Mesothelial cell of epicardium (in vitro differentiated cells): ENCODE data around the gene TNFRSF14. TPM values are rescaled to one million over a fixed set of nuclear protein-coding genes. Genes with fewer than 3 reads are reported as not detected.

Experiments
- DNase-seq, 2 experiments: peaks; one replicate each; pipeline ENCODE4 v3.0.0; 2021; ENCODE audit warnings: low spot score in 2 of 2; ENCODE audit not compliant: unreplicated experiment in 2 of 2
- H3K27ac Mint-ChIP-seq: 2 replicates; pipeline ENCODE4 v1.8.0; 2021; ENCODE audit warnings: mixed read lengths
- H3K27me3 Mint-ChIP-seq: 2 replicates; pipeline ENCODE4 v1.8.0; 2021; ENCODE audit warnings: low read depth, mixed read lengths
- H3K36me3 Mint-ChIP-seq: 2 replicates; pipeline ENCODE4 v1.8.0; 2021; ENCODE audit warnings: mixed read lengths
- H3K4me1 Mint-ChIP-seq: 2 replicates; pipeline ENCODE4 v1.8.0; 2021; ENCODE audit warnings: mixed read lengths
- H3K4me3 Mint-ChIP-seq: 2 replicates; pipeline ENCODE4 v1.8.0; 2021; ENCODE audit warnings: mild to moderate bottlenecking, moderate library complexity, mixed read lengths
- H3K9me3 Mint-ChIP-seq: 2 replicates; pipeline ENCODE4 v1.8.0; 2021; ENCODE audit warnings: mixed read lengths
- CTCF ChIP-seq: fragments of 200-600 bp; sonication (generic); IDR thresholded peaks from one replicate; pipeline ENCODE4 v1.5.0; 2021; ENCODE audit warnings: antibody characterized with exemption; ENCODE audit not compliant: unreplicated experiment
- total RNA-seq: library from RNA; stranded (reverse); gene quantifications from 3 replicates; pipeline ENCODE4 v1.2.1, GENCODE V29; 2021

Gene TNFRSF14
- total RNA-seq, 1 donor from 2014 or later = 1.1 TPM

- H3K27me3 Mint-ChIP-seq = peaks cover 31% of the 10 kb centered on the region
- H3K27ac Mint-ChIP-seq = peak overlapping the region; percentile 56
- peaks cover 20% of the 10 kb centered on the region for H3K4me1 Mint-ChIP-seq
- DNase-seq = no peak
- no peaks in the 10 kb centered on the region for H3K9me3 Mint-ChIP-seq
- peaks cover 8% of the 10 kb centered on the region for H3K36me3 Mint-ChIP-seq
- H3K4me3 Mint-ChIP-seq = peak overlapping the region; percentile 93
- TF ChIP-seq CTCF = no peak
Observed at GRCh38 chr1:2525572-2525919, 30.6 kb upstream of the TNFRSF14 start.

- peak within 1 kb of the TSS; percentile 97 for H3K27ac Mint-ChIP-seq
- peaks cover 2% of the 10 kb centered on the region for H3K36me3 Mint-ChIP-seq
- no peak for TF ChIP-seq CTCF
- DNase-seq = peak; percentile 84 to 88
- peaks cover 20% of the 10 kb centered on the region for H3K4me1 Mint-ChIP-seq
- H3K27me3 Mint-ChIP-seq = peaks cover 37% of the 10 kb centered on the region
- H3K4me3 Mint-ChIP-seq = peak within 1 kb of the TSS; percentile 93
- H3K9me3 Mint-ChIP-seq = no peaks in the 10 kb centered on the region
Observed at GRCh38 chr1:2525920-2526823, 30.0 kb upstream of the TNFRSF14 start, which contains the start of gene PANK4. PANK4 (minus strand) TSS chr1:2526596; CDS start chr1:2526587, 9 bp downstream.

GRCh38 chr1:2526824-2527555 lies 29.2 kb upstream of the TNFRSF14 start:
- H3K27me3 Mint-ChIP-seq = peaks cover 45% of the 10 kb centered on the region
- DNase-seq = no peak
- TF ChIP-seq CTCF = no peak
- no peak overlapping the region for H3K27ac Mint-ChIP-seq
- peaks cover 20% of the 10 kb centered on the region for H3K4me1 Mint-ChIP-seq
- H3K4me3 Mint-ChIP-seq = peak overlapping the region; percentile 37
- no peaks in the 10 kb centered on the region for H3K9me3 Mint-ChIP-seq
- no peaks in the 10 kb centered on the region for H3K36me3 Mint-ChIP-seq

GRCh38 chr1:2527556-2527860 lies 28.7 kb upstream of the TNFRSF14 start:
- Mint-ChIP-seq H3K36me3 (no peaks in the 10 kb centered on the region), H3K27ac (no peak overlapping the region), H3K27me3 (peaks cover 49% of the 10 kb centered on the region), H3K4me1 (peaks cover 20% of the 10 kb centered on the region), H3K4me3 (no peak overlapping the region), H3K9me3 (no peaks in the 10 kb centered on the region)
- no peak for TF ChIP-seq CTCF
- no peak for DNase-seq

GRCh38 chr1:2528016-2528415 lies 28.2 kb upstream of the TNFRSF14 start:
- H3K27me3 Mint-ChIP-seq = peaks cover 53% of the 10 kb centered on the region
- no peak for DNase-seq
- no peak overlapping the region for H3K4me3 Mint-ChIP-seq
- no peak for TF ChIP-seq CTCF
- no peaks in the 10 kb centered on the region for H3K9me3 Mint-ChIP-seq
- no peaks in the 10 kb centered on the region for H3K36me3 Mint-ChIP-seq
- no peak overlapping the region for H3K27ac Mint-ChIP-seq
- peaks cover 20% of the 10 kb centered on the region for H3K4me1 Mint-ChIP-seq
